GM23338 (cell line): ENCODE data around the gene LNP1. TPM values are rescaled to one million over a fixed set of nuclear protein-coding genes. Genes with fewer than 3 reads are reported as not detected.

Experiments used
- CREB1 ChIP-seq: fragments of 250-450 bp; sonication (Bioruptor Pico); IDR thresholded peaks from 2 replicates; pipeline ENCODE4 v1.5.0; 2020; ENCODE audit warnings: low read depth, mild to moderate bottlenecking, moderate library complexity
- CTCF ChIP-seq, 2 experiments: fragments of 200-600 bp in 1 of 2; sonication (generic) in 1 of 2; conservative IDR thresholded peaks; 2 replicates each; pipeline versions ENCODE4 v1.5.1 to v1.6.1; 2016 to 2017; ENCODE audit warnings: antibody characterized with exemption in 2 of 2, low read depth in 2 of 2, mild to moderate bottlenecking in 2 of 2, moderate library complexity in 1 of 2
- EZH2 ChIP-seq: fragments of 200-600 bp; sonication (generic); IDR thresholded peaks from one replicate; pipeline ENCODE4 v1.8.0; 2017; ENCODE audit warnings: antibody characterized with exemption, mild to moderate bottlenecking, low read depth; ENCODE audit not compliant: unreplicated experiment
- JUNB ChIP-seq: IDR thresholded peaks from one replicate; pipeline ENCODE4 v1.6.1; 2016; ENCODE audit warnings: antibody characterized with exemption; ENCODE audit not compliant: unreplicated experiment
- REST ChIP-seq: IDR thresholded peaks from one replicate; pipeline ENCODE4 v1.6.1; 2018; ENCODE audit warnings: antibody characterized with exemption; ENCODE audit not compliant: unreplicated experiment
- ZNF114 ChIP-seq: fragments of 250-450 bp; sonication (Bioruptor Pico); IDR thresholded peaks from 2 replicates; pipeline ENCODE4 v1.5.0; 2020; ENCODE audit warnings: mild to moderate bottlenecking, moderate library complexity
- ZNF462 ChIP-seq: fragments of 250-450 bp; sonication (Bioruptor Pico); IDR thresholded peaks from 2 replicates; pipeline ENCODE4 v1.5.0; 2020; ENCODE audit warnings: mild to moderate bottlenecking, moderate library complexity
- polyA plus RNA-seq: library from polyadenylated mRNA; unstranded; fragments of >200 nt; fragmentation: Nextera tagmentation; extraction: Ambion mirVana; gene quantifications from 2 replicates; pipeline ENCODE4 v1.2.1, GENCODE V29; 2016
- total RNA-seq: library from RNA; depleted of rRNA; stranded (reverse); fragments of >200 nt; shearing (Covaris generic); gene quantifications from 2 replicates; pipeline ENCODE4 v1.2.3, GENCODE V29; 2014

Gene LNP1
- total and polyA plus RNA-seq, 2 experiments from 2014 or later: 4.7 to 6.7 TPM

- TF ChIP-seq ZNF462 (CRISPR knock-in tag): no peak
- no peak for TF ChIP-seq CREB1
- TF ChIP-seq EZH2: no peak
- no peak for TF ChIP-seq CTCF (conservative IDR thresholded peaks at IDR 0.05; ENCODE audit: low read depth in 2 of 2)
- no peak for TF ChIP-seq REST
- no peak for TF ChIP-seq JUNB
- TF ChIP-seq ZNF114: no peak
Observed at GRCh38 chr3:100395679-100396431, 5.5 kb upstream of the LNP1 start (continued).
